HepG2 (cell line): ENCODE results near the gene KCNB1. TPM values are rescaled to one million over a fixed set of nuclear protein-coding genes. Genes with fewer than 3 reads are reported as not detected.

Experiments
- ATAC-seq: fragments of 200-7000 bp; cut with Tn5 transposase; 3 replicates; pipeline ENCODE4 v1.9.1; 2020; ENCODE audit warnings: mild to moderate bottlenecking, moderate library complexity
- BruUV-seq: library from RNA; stranded (reverse); fragments of 400-500 nt; replicated peaks from 2 replicates; lab custom pipeline; 2021; lab: Mats Ljungman, UMichigan
- CTCF ChIA-PET: fragments of 300-600 bp; formaldehyde crosslinking; extraction: SDS; loops from one replicate; lab custom pipeline; 2021; ENCODE audit warnings: low total read pairs, inconsistent platforms, low intra/inter-chr PET ratio; lab: Yijun Ruan, JAX
- POLR2A ChIA-PET: fragments of 350-600 bp; sonication (Branson Sonifier 250); formaldehyde crosslinking; loops from one replicate; lab custom pipeline; 2020; ENCODE audit warnings: antibody characterized with exemption, inconsistent platforms; lab: Yijun Ruan, JAX
- DNase-seq: peaks from one replicate; pipeline ENCODE4 v3.0.0-alpha.2; 2015; ENCODE audit warnings: low spot score
- FAIRE-seq: peaks from 3 replicates; lab custom pipeline; 2011; peaks lifted over from hg19 to GRCh38; lab: Jason Lieb, UNC
- H2AFZ ChIP-seq: one replicate; pipeline ENCODE4 v1.6.1; 2011; ENCODE audit warnings: low read length, inconsistent platforms
- H3K27ac ChIP-seq: fragments of 300-600 bp; 3 replicates; pipeline ENCODE4 v1.8.0; 2011; ENCODE audit warnings: mixed run types, mild to moderate bottlenecking, mixed read lengths, low read length, inconsistent platforms; ENCODE audit not compliant: insufficient read depth; ENCODE audit errors: extremely low read length
- H3K27me3 ChIP-seq, 2 experiments: fragments of 200-600 bp in 1 of 2; 2 replicates in 1 of 2; 3 replicates in 1 of 2; pipeline versions ENCODE4 v1.6.0 to v1.8.0; 2011; ENCODE audit warnings: low read length in 2 of 2, mild to moderate bottlenecking in 2 of 2, moderate library complexity in 2 of 2, inconsistent platforms in 1 of 2; ENCODE audit not compliant: insufficient read depth in 2 of 2, control insufficient read depth in 1 of 2
- H3K36me3 ChIP-seq, 2 experiments: fragments of 200-600 bp in 1 of 2; replicated peaks in 1 of 2; 2 replicates in 1 of 2; 3 replicates in 1 of 2; pipeline versions ENCODE4 v1.5.1 to v1.8.0; 2011; ENCODE audit warnings: low read length in 2 of 2, inconsistent platforms in 1 of 2; ENCODE audit not compliant: insufficient read depth in 2 of 2, control insufficient read depth in 1 of 2
- H3K4me1 ChIP-seq: 2 replicates; pipeline ENCODE4 v1.5.1; 2012; ENCODE audit warnings: low read length, inconsistent platforms; ENCODE audit not compliant: insufficient read depth
- H3K4me2 ChIP-seq: 2 replicates; pipeline ENCODE4 v1.6.0; 2011; ENCODE audit warnings: low read depth, low read length, inconsistent platforms
- H3K4me3 ChIP-seq, 3 experiments: fragments of 200-600 bp in 1 of 3; sonication (generic), shearing (Covaris generic) in 1 of 3; replicated peaks in 1 of 3; 2 replicates each; pipeline ENCODE4 v1.5.1; 2011 to 2016; ENCODE audit warnings: low read length in 3 of 3, inconsistent platforms in 2 of 3, low read depth in 2 of 3, mild to moderate bottlenecking in 2 of 3, control low read depth in 1 of 3, mixed read lengths in 1 of 3; ENCODE audit not compliant: insufficient read depth in 1 of 3
- H3K79me2 ChIP-seq: one replicate; pipeline ENCODE4 v1.6.1; 2011; ENCODE audit warnings: low read length, inconsistent platforms; ENCODE audit not compliant: insufficient read depth
- H3K9ac ChIP-seq: 2 replicates; pipeline ENCODE4 v1.6.0; 2011; ENCODE audit warnings: mild to moderate bottlenecking, low read depth, low read length, inconsistent platforms; ENCODE audit not compliant: insufficient read depth
- H3K9me3 ChIP-seq: 2 replicates; pipeline ENCODE4 v1.5.1; 2012; ENCODE audit warnings: mild to moderate bottlenecking, low read length
- H4K20me1 ChIP-seq: 2 replicates; pipeline ENCODE4 v1.6.0; 2011; ENCODE audit warnings: inconsistent platforms, mild to moderate bottlenecking, low read length, moderate library complexity; ENCODE audit not compliant: insufficient read depth
- SCMH1 ChIP-seq: sonication (generic); formaldehyde crosslinking; IDR thresholded peaks from 2 replicates; pipeline ENCODE4 v1.9.0; 2021; ENCODE audit warnings: missing genetic modification reagents, mild to moderate bottlenecking, borderline replicate concordance
- U2AF2 ChIP-seq: fragments of 200-400 bp; formaldehyde crosslinking; IDR thresholded peaks from 2 replicates; pipeline ENCODE4 v1.6.1; 2017; ENCODE audit warnings: low read depth, mild to moderate bottlenecking, low read length
- ZNF230 ChIP-seq: sonication (generic); formaldehyde crosslinking; IDR thresholded peaks from 2 replicates; pipeline ENCODE4 v1.4.0; 2020; ENCODE audit warnings: mild to moderate bottlenecking, missing genetic modification reagents
- ZNF326 ChIP-seq: sonication (generic); formaldehyde crosslinking; IDR thresholded peaks from 2 replicates; pipeline ENCODE4 v1.4.0; 2020; ENCODE audit warnings: missing genetic modification reagents, borderline replicate concordance
- ZNF749 ChIP-seq: sonication (generic); formaldehyde crosslinking; IDR thresholded peaks from 2 replicates; pipeline ENCODE4 v1.8.0; 2022; ENCODE audit warnings: mild to moderate bottlenecking, missing genetic modification reagents, moderate library complexity, borderline replicate concordance
- WGBS: methylation state at CpG from one replicate; pipeline ENCODE4 v1.1.6; 2017; ENCODE audit warnings: low lambda C conversion rate; 5-methylcytosine and 5-hydroxymethylcytosine counted together
- in situ Hi-C: cut with HindIII; loops from 2 replicates; pipeline ENCODE4 v1.10.0; 2017; ENCODE audit warnings: low pct_unique_long_range_greater_than_20kb; ENCODE audit not compliant: extremely low pct_ligation_motif_present
- intact Hi-C: fragments of 100-400 bp; cut with micrococcal nuclease; formaldehyde crosslinking; loops from one replicate; pipeline ENCODE4 v1.10.0; 2022; ENCODE audit not compliant: unreplicated experiment
- polyA plus RNA-seq, 8 experiments: library from polyadenylated mRNA; depleted of rRNA in 3 of 8; stranded (reverse) in 7 of 8; unstranded in 1 of 8; fragments of >200 nt; fragmentation: Illumina TruSeq in 4 of 8; extraction: Trizol in 4 of 8; gene quantifications; 2 replicates each; pipeline versions ENCODE4 v1.2.1 to v1.2.3, GENCODE V29; 2011 to 2016; ENCODE audit warnings: low read depth in 4 of 8, missing spikeins in 1 of 8, mixed read lengths in 1 of 8; ENCODE audit not compliant: insufficient read depth in 1 of 8
- total RNA-seq, 5 experiments: library from RNA; depleted of rRNA; stranded (reverse); fragments of >200 nt; fragmentation: Illumina TruSeq; extraction: Trizol; gene quantifications; 2 replicates each; pipeline ENCODE4 v1.2.3, GENCODE V29; 2016; ENCODE audit warnings: low read depth in 1 of 5
- TF ChIP-seq, protein P1 (sequence below): sonication (generic); formaldehyde crosslinking; IDR thresholded peaks from 2 replicates; pipeline ENCODE4 v1.4.0; 2020; ENCODE audit warnings: missing genetic modification reagents, mild to moderate bottlenecking, borderline replicate concordance

The KCNB1 gene
- total and polyA plus RNA-seq, 2 of the 13 experiments (the other 11 are each of a cell fraction or from before 2014, with no cell fraction given): 0.02 TPM; not detected in 1

DNA sequence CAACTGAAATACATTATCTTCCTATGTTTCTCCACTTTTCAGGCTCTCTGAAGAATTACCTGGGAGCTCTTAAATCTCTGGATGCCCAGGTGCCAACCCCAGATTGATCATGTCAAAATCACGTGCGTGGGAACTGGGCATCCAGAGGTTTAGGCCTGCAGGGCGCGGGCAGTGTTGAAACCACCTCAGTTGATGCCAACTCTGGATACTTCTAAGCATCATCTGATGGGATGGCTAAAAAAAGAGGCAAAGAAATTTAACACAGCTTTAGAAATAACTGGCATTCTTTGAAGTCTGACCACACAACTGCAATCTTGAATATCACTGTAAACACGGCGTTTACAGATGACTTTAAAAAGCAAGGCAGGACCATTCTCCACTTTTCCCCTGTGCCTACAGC lies 43.6 kb upstream of the KCNB1 start:
- ChIA-PET CTCF (no interaction called here), POLR2A (no interaction called here)
- H3K9me3 ChIP-seq: no peaks in the 10 kb centered on the region
- no peak overlapping the region for H3K27ac ChIP-seq
- no peak for FAIRE-seq
- in situ Hi-C loops: no loop called here
- no peak overlapping the region for H3K4me2 ChIP-seq
- peaks cover 0 to 5% of the 10 kb centered on the region in 2 experiments; a peak in 2 of 5 replicates for H3K27me3 ChIP-seq
- BruUV-seq: no TSS peak
- H4K20me1 ChIP-seq: no peaks in the 10 kb centered on the region
- no peaks in the 10 kb centered on the region for H3K36me3 ChIP-seq
- intact Hi-C loops: no loop called here
- H3K79me2 ChIP-seq: no peaks in the 10 kb centered on the region
- H3K4me3 ChIP-seq: no peak overlapping the region
- no peak for ATAC-seq
- no peak overlapping the region for H3K9ac ChIP-seq
- TF ChIP-seq U2AF2: no peak
- TF ChIP-seq ZNF230 (CRISPR knock-in tag): no peak
- TF ChIP-seq ZNF749 (CRISPR knock-in tag): no peak
- TF ChIP-seq ZNF326 (CRISPR knock-in tag): no peak
- TF ChIP-seq, protein P1, sequence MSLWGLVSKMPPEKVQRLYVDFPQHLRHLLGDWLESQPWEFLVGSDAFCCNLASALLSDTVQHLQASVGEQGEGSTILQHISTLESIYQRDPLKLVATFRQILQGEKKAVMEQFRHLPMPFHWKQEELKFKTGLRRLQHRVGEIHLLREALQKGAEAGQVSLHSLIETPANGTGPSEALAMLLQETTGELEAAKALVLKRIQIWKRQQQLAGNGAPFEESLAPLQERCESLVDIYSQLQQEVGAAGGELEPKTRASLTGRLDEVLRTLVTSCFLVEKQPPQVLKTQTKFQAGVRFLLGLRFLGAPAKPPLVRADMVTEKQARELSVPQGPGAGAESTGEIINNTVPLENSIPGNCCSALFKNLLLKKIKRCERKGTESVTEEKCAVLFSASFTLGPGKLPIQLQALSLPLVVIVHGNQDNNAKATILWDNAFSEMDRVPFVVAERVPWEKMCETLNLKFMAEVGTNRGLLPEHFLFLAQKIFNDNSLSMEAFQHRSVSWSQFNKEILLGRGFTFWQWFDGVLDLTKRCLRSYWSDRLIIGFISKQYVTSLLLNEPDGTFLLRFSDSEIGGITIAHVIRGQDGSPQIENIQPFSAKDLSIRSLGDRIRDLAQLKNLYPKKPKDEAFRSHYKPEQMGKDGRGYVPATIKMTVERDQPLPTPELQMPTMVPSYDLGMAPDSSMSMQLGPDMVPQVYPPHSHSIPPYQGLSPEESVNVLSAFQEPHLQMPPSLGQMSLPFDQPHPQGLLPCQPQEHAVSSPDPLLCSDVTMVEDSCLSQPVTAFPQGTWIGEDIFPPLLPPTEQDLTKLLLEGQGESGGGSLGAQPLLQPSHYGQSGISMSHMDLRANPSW: no peak
- TF ChIP-seq SCMH1: no peak
- TF ChIP-seq, all 625 proteins: peak for 0
- Histone ChIP-seq H2AFZ (no peak overlapping the region), H3K4me1 (no peaks in the 10 kb centered on the region)
- DNase-seq: no peak
- 46% methylated on average over 6 of the region's 6 CpGs for WGBS
